ENCODE data around the gene DYRK2. TPM values are rescaled to one million over a fixed set of nuclear protein-coding genes. Genes with fewer than 3 reads are reported as not detected.

The DYRK2 gene
- polyA plus RNA-seq, 3 donors = 7.5 to 12.5 (median 9.7) TPM

GRCh38 chr12:67647181-67647798 lies 1.3 kb upstream of the DYRK2 start:
- Histone ChIP-seq H3K4me1 (ENCODE audit: control insufficient read depth in 1 of 2, insufficient read depth in 2 of 2, low read length in 2 of 2) (peaks cover 21 to 29% of the 10 kb centered on the region in 2 donors), H3K4me3 (replicated peaks in 1 of 3; ENCODE audit: low read depth in 2 of 3, low read length in 3 of 3) (peak overlapping the region in 2 of 3 experiments; percentile 82 to 84), H3K79me2 (ENCODE audit: insufficient read depth, low read length) (peaks cover 20% of the 10 kb centered on the region), H3K4me2 (replicated peaks; ENCODE audit: extremely low read depth, low read length, poor library complexity, severe bottlenecking) (peak overlapping the region; percentile 87), H3K36me3 (replicated peaks in 1 of 2; ENCODE audit: control insufficient read depth in 1 of 2, insufficient read depth in 2 of 2, low read length in 2 of 2) (no peaks in the 10 kb centered on the region), H3K27me3 (ENCODE audit: control insufficient read depth in 2 of 2, insufficient read depth in 2 of 2, low read length in 2 of 2) (peaks cover 0 to 8% of the 10 kb centered on the region in 2 donors), H4K20me1 (ENCODE audit: insufficient read depth, low read length) (peaks cover 18% of the 10 kb centered on the region), H3K9me3 (replicated peaks in 1 of 2; ENCODE audit: control insufficient read depth in 1 of 2, insufficient read depth in 1 of 2, low read length in 2 of 2) (no peaks in the 10 kb centered on the region), H2AFZ (ENCODE audit: insufficient read depth, low read depth, low read length, poor library complexity, severe bottlenecking) (peak overlapping the region; percentile 81), H3K27ac (ENCODE audit: low read depth in 1 of 2, low read length in 2 of 2) (no peak overlapping the region), H3K9ac (ENCODE audit: insufficient read depth, low read length, poor library complexity, severe bottlenecking) (no peak overlapping the region)
- Mint-ChIP-seq H3K9me3 (peaks cover 0 to 2% (median 0%) of the 10 kb centered on the region in 7 donors), H3K4me1 (peaks cover 26% of the 10 kb centered on the region), H3K27ac (peak overlapping the region in 5 of 7 donors; percentile 38 to 88 (median 74)), H3K36me3 (peaks cover 4 to 9% of the 10 kb centered on the region in 2 donors), H3K4me3 (peak overlapping the region; percentile 93 to 95), H3K27me3 (ENCODE audit: low read depth in 3 of 3) (peaks cover 10 to 22% (median 13%) of the 10 kb centered on the region in 3 donors)
- TF ChIP-seq CTCF (IDR thresholded peaks at IDR 0.05) = no peak
- DNase-seq = peak in 2 of 3 donors; percentile 8 to 41
- intact Hi-C loops (cut with micrococcal nuclease) = no loop called here
- 52% methylated on average over 12 of the region's 21 CpGs for WGBS (ENCODE audit: insufficient coverage)

GRCh38 chr12:67647799-67648520 lies 585 bp upstream of the DYRK2 start:
- TF ChIP-seq CTCF (IDR thresholded peaks at IDR 0.05) = peak; percentile 13
- H4K20me1 ChIP-seq (ENCODE audit: insufficient read depth, low read length) = peaks cover 25% of the 10 kb centered on the region
- peak overlapping the region; percentile 87 for H3K4me2 ChIP-seq (replicated peaks; ENCODE audit: extremely low read depth, low read length, poor library complexity, severe bottlenecking)
- H3K9me3 ChIP-seq (replicated peaks in 1 of 2; ENCODE audit: control insufficient read depth in 1 of 2, insufficient read depth in 1 of 2, low read length in 2 of 2) = no peaks in the 10 kb centered on the region
- peak overlapping the region; percentile 81 for H2AFZ ChIP-seq (ENCODE audit: insufficient read depth, low read depth, low read length, poor library complexity, severe bottlenecking)
- peaks cover 10 to 21% (median 12%) of the 10 kb centered on the region in 3 donors for H3K27me3 Mint-ChIP-seq (ENCODE audit: low read depth in 3 of 3)
- H3K27me3 ChIP-seq (ENCODE audit: control insufficient read depth in 2 of 2, insufficient read depth in 2 of 2, low read length in 2 of 2) = peaks cover 0 to 8% of the 10 kb centered on the region in 2 donors
- H3K4me3 Mint-ChIP-seq = peak overlapping the region; percentile 93 to 95
- peak overlapping the region; percentile 30 to 45 for H3K27ac ChIP-seq (ENCODE audit: low read depth in 1 of 2, low read length in 2 of 2)
- peaks cover 27% of the 10 kb centered on the region for H3K79me2 ChIP-seq (ENCODE audit: insufficient read depth, low read length)
- peaks cover 26% of the 10 kb centered on the region for H3K4me1 Mint-ChIP-seq
- peaks cover 21 to 29% of the 10 kb centered on the region in 2 donors for H3K4me1 ChIP-seq (ENCODE audit: control insufficient read depth in 1 of 2, insufficient read depth in 2 of 2, low read length in 2 of 2)
- H3K9me3 Mint-ChIP-seq = peaks cover 0 to 2% (median 0%) of the 10 kb centered on the region in 7 donors
- peak overlapping the region; percentile 71 for H3K9ac ChIP-seq (ENCODE audit: insufficient read depth, low read length, poor library complexity, severe bottlenecking)
- peaks cover 4 to 9% of the 10 kb centered on the region in 2 donors for H3K36me3 Mint-ChIP-seq
- 3% methylated on average over 28 of the region's 41 CpGs for WGBS (ENCODE audit: insufficient coverage)
- H3K27ac Mint-ChIP-seq = peak overlapping the region; percentile 38 to 89 (median 79)
- intact Hi-C loops (cut with micrococcal nuclease) = no loop called here
- peak overlapping the region; percentile 47 to 84 (median 82) for H3K4me3 ChIP-seq (replicated peaks in 1 of 3; ENCODE audit: low read depth in 2 of 3, low read length in 3 of 3)
- no peaks in the 10 kb centered on the region for H3K36me3 ChIP-seq (replicated peaks in 1 of 2; ENCODE audit: control insufficient read depth in 1 of 2, insufficient read depth in 2 of 2, low read length in 2 of 2)
- DNase-seq = peak; percentile 57 to 64 (median 59)

Measured in CD14-positive monocyte (primary cell).